A549 treated with AZD9567 at 1 μM for 4 hours (cell line): Measurements from ENCODE around the gene ANKMY1. TPM values are rescaled to one million over a fixed set of nuclear protein-coding genes. Genes with fewer than 3 reads are reported as not detected.

ENCODE experiments used
- total RNA-seq: library from RNA; stranded (reverse); fragments of 200-300 nt; extraction: Qiagen RNA extraction; gene quantifications from 5 replicates; pipeline ENCODE4 v1.2.3, GENCODE V29; 2022; ENCODE audit not compliant: insufficient read depth

The ANKMY1 gene, protein sequence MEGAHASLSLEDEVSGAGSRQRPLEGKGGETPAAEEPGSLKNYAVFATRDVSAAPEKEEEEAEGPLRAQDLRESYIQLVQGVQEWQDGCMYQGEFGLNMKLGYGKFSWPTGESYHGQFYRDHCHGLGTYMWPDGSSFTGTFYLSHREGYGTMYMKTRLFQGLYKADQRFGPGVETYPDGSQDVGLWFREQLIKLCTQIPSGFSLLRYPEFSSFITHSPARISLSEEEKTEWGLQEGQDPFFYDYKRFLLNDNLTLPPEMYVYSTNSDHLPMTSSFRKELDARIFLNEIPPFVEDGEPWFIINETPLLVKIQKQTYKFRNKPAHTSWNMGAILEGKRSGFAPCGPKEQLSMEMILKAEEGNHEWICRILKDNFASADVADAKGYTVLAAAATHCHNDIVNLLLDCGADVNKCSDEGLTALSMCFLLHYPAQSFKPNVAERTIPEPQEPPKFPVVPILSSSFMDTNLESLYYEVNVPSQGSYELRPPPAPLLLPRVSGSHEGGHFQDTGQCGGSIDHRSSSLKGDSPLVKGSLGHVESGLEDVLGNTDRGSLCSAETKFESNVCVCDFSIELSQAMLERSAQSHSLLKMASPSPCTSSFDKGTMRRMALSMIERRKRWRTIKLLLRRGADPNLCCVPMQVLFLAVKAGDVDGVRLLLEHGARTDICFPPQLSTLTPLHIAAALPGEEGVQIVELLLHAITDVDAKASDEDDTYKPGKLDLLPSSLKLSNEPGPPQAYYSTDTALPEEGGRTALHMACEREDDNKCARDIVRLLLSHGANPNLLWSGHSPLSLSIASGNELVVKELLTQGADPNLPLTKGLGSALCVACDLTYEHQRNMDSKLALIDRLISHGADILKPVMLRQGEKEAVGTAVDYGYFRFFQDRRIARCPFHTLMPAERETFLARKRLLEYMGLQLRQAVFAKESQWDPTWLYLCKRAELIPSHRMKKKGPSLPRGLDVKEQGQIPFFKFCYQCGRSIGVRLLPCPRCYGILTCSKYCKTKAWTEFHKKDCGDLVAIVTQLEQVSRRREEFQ
- 3.7 to 12.2 TPM (median 11.6 TPM) in 5 replicates for total RNA-seq

DNA sequence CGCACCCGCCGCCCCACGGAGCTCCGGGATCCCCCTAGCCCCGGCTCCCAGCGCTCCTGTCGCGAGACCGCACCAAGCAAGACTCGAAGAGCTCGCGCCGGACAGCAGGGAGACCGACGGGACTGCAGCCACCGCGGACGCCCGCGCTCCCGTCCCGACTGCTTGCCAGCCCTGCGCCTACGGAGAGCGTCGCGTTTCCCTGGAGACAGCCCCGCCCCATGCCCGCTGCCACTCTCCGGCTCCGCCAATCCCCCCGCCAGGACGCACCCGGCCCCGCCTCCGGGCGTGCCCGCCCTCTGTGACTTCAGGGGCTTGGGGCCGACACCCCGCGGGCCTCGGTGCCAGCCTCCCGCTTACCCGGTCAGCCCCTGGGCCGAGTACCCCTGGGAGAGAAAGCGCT is at the start of gene ANKMY1:
TSS of gene ANKMY1 (minus strand) at position 181 of the 400 bp plus-strand sequence. CDS start 653 bp downstream, outside the sequence.

DNA sequence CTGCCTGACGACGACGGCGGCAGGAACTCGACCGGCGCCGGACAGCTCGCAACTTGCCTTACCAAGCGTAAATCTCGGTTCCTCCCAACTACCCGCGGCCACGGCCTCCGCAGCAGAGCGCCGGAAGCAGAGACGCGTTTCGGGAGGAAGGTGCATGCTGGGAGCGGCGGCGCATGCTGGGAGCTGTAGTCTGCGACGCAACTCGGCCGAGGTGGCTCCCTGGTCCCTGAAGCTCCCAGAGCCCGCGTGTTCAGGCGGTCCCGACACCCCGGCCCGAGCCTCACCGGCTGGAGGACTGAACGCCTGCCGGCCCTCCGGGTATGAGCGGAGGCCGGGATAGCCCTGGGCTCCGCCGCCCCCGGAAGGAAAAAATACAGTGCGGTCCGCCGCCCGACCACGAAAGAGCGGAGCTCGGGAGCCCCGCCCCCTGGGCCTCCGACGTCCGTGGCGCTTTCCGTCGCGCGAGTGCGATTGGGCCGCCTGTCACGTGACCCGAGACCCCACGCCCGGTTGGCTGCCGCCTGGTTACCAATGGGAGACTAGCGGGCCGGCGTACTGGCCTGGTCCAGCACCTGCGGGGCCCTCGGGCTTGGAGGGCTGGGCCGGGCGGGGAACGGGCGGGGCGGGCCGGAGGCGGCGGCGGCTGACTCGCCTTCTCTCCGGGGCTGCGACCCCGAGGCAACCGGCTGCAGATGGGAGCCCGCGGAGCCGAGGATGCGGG is 28.6 kb upstream of the ANKMY1 start, which contains the start of gene CAPN10:
TSS of gene CAPN10 (plus strand) at position 537 of the 721 bp plus-strand sequence. CDS start at position 715, 178 bp downstream.

DNA sequence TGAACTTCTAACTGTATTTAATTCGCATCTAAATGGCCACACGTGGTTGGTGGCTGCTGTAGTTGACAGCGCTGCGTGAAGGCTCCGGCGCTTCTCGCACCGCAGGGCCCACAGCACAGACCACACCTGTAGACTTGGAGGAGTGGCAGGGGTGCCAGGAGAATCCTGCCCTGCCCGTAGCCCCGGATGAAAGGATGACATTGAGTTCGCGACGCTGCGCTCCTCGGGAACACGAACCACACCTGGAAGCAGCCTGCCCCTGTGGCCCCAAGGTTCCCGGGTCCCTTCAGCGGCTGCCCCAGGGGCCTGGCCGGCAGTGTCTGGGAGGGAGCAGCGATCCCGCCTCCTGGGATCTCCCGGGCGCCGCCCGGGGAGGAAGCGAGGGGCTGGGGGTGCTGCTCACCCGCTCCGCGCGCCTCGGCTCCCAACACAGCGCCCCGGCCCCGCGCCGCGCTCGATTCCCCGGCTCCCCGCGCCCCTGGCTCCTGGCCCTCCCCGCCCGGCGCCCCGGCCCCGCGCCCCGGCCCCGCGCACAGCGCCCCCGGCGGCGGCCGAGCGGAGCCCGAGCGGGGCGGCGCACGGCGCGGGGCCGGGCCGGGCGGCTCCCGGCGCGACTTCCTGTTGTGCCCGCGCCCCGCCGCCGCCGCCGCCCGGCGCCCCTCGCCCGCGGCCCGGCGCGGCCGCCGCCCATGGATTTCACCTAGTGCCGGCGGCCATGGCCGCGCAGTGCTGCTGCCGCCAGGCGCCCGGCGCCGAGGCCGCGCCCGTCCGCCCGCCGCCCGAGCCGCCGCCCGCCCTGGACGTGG is 10.3 kb upstream of the ANKMY1 start, which contains the start of gene RNPEPL1:
TSS of gene RNPEPL1 (plus strand) at position 613 of the 806 bp plus-strand sequence. CDS start at position 716, 103 bp downstream.

DNA sequence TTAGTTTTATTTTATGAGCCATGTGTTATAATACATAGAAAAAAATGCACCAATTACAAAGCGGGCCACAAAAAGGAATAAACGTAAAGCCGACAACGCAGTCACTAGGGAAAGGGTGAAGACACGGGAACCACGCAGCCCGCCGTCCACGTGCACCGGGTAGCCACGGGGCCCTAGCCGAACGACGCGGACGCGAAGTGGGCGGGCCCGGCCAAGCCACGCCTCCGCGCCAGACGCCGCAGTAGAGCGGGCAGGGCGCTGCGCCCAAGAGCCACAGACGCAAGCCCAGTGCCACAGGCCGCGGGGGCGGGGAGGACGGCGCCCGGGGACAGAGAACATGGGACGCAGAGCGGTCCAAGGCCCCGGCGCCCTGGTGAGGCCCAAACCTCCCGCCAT is 2.3 kb upstream of the ANKMY1 start, which contains the start of gene DUSP28:
TSS of gene DUSP28 (plus strand) at position 274 of the 396 bp plus-strand sequence. CDS start 328 bp downstream, outside the sequence.

DNA sequence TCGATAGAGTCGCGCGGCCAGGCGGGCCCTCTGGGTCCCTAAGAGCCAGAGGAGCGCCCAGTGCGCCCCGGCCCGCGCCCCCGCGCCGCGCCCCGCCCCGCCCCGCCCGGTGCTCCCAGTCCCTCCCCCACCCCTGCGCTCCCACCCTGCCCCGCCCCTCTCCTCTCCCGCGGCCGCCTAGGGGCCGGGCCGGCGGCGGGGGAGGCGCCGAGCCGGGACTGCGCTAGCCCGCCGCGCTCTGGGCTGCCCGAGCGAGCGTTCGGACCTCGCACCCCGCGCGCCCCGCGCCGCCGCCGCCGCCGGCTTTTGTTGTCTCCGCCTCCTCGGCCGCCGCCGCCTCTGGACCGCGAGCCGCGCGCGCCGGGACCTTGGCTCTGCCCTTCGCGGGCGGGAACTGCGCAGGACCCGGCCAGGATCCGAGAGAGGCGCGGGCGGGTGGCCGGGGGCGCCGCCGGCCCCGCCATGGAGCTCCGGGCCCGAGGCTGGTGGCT is 122.3 kb downstream of the ANKMY1 start, which contains the start of gene GPC1:
TSS of gene GPC1 (plus strand) at position 207 of the 491 bp plus-strand sequence. CDS start at position 463, 256 bp downstream.

Other genes starting within 250 kb of the ANKMY1 start
- gene GPC1, start 122.3 kb downstream of the ANKMY1 start, total RNA-seq, result 183 to 244 TPM (median 233 TPM) in 5 replicates
- gene DUSP28, start 2.4 kb upstream of the ANKMY1 start, total RNA-seq, result 3.3 to 8.8 TPM (median 8.3 TPM) in 5 replicates
- 39.3 to 66.8 TPM (median 62.5 TPM) in 5 replicates for gene RNPEPL1, start 10.5 kb upstream of the ANKMY1 start, total RNA-seq
- gene CAPN10, start 28.7 kb upstream of the ANKMY1 start, total RNA-seq, result 15.4 to 29.2 TPM (median 25.6 TPM) in 5 replicates
- gene GPR35, start 67.5 kb upstream of the ANKMY1 start, total RNA-seq, result 0.79 to 1.4 TPM (median 0.98 TPM) in 5 replicates
- gene AQP12B, start 124.9 kb upstream of the ANKMY1 start, total RNA-seq, result not detected in 5 replicates
- gene AQP12A, start 133.9 kb upstream of the ANKMY1 start, total RNA-seq, result not detected in 5 replicates